Naive thymus-derived CD8-positive, alpha-beta T cell (primary cell): ENCODE data around the gene MME. TPM values are rescaled to one million over a fixed set of nuclear protein-coding genes. Genes with fewer than 3 reads are reported as not detected.

ENCODE experiments used
- ATAC-seq, 2 donors: fragments of 150-1000 bp; cut with Tn5 transposase in 1 of 2; sonication (Bioruptor Pico), chemical (Tn5 transposase) in 1 of 2; 1 replicate in 1 of 2; 2 replicates in 1 of 2; pipeline ENCODE4 v1.10.0; 2021; ENCODE audit warnings: mild to moderate bottlenecking in 2 of 2, moderate library complexity in 2 of 2
- POLR2A ChIA-PET: fragments of 350-600 bp; sonication (Branson Sonifier 250); formaldehyde crosslinking; loops from one replicate; lab custom pipeline; 2021; ENCODE audit warnings: antibody characterized with exemption; lab: Charles Lee
- DNase-seq, 10 donors: peaks; one replicate each; pipeline versions ENCODE4 v3.0.0 to v3.0.0-alpha.2; 2020 to 2022
- H3K27ac Mint-ChIP-seq, 10 donors: one replicate each; pipeline ENCODE4 v1.8.0; 2020 to 2022; ENCODE audit warnings: mild to moderate bottlenecking in 10 of 10, mixed read lengths in 10 of 10, moderate library complexity in 4 of 10, inconsistent platforms in 1 of 10
- H3K27me3 Mint-ChIP-seq, 5 donors: one replicate each; pipeline ENCODE4 v1.8.0; 2021 to 2022; ENCODE audit warnings: mixed read lengths in 5 of 5
- H3K36me3 Mint-ChIP-seq, 3 donors: one replicate each; pipeline ENCODE4 v1.8.0; 2020 to 2022; ENCODE audit warnings: mixed read lengths in 3 of 3, mild to moderate bottlenecking in 2 of 3, inconsistent platforms in 1 of 3
- H3K4me1 Mint-ChIP-seq, 4 donors: one replicate each; pipeline ENCODE4 v1.8.0; 2021 to 2022; ENCODE audit warnings: mixed read lengths in 4 of 4
- H3K4me3 Mint-ChIP-seq, 10 donors: one replicate each; pipeline ENCODE4 v1.8.0; 2020 to 2022; ENCODE audit warnings: mild to moderate bottlenecking in 10 of 10, mixed read lengths in 10 of 10, moderate library complexity in 6 of 10, inconsistent platforms in 1 of 10
- H3K9me3 Mint-ChIP-seq, 9 donors: one replicate each; pipeline ENCODE4 v1.8.0; 2020 to 2022; ENCODE audit warnings: mixed read lengths in 9 of 9, mild to moderate bottlenecking in 3 of 9, inconsistent platforms in 1 of 9, moderate library complexity in 1 of 9
- polyA plus RNA-seq, 3 donors: library from polyadenylated mRNA; unstranded; fragments of 300-500 nt; fragmentation: Illumina TruSeq; gene quantifications; one replicate each; pipeline ENCODE4 v1.2.3, GENCODE V29; 2021
- total RNA-seq, 8 experiments: library from RNA in 2 of 8; stranded (reverse) in 2 of 8; gene quantifications; one replicate each; pipeline ENCODE4 v1.2.3 and lab custom pipeline; 2021 to 2026

Gene MME
- total and polyA plus RNA-seq, 5 experiments from 2014 or later = 0.91 to 1.3 TPM; not detected in 3

GRCh38 chr3:155065537-155065936, 14.6 kb upstream of the MME start:
- Mint-ChIP-seq H3K4me3 (no peak overlapping the region), H3K9me3 (peaks cover 0 to 7% (median 0%) of the 10 kb centered on the region in 9 donors), H3K36me3 (no peaks in the 10 kb centered on the region), H3K4me1 (no peaks in the 10 kb centered on the region), H3K27ac (no peak overlapping the region), H3K27me3 (no peaks in the 10 kb centered on the region)
- POLR2A ChIA-PET = no interaction called here
- ATAC-seq (no peak), DNase-seq (no peak)

- Mint-ChIP-seq H3K9me3 (peaks cover 0 to 4% (median 0%) of the 10 kb centered on the region in 9 donors), H3K4me1 (no peaks in the 10 kb centered on the region), H3K4me3 (no peak overlapping the region), H3K27me3 (peaks cover 0 to 2% (median 0%) of the 10 kb centered on the region in 5 donors), H3K27ac (no peak overlapping the region), H3K36me3 (no peaks in the 10 kb centered on the region)
- no peak for ATAC-seq
- DNase-seq = no peak
- POLR2A ChIA-PET = no interaction called here
These were observed 10.4 kb upstream of the MME start for GRCh38 chr3:155069729-155070128.

GRCh38 chr3:155070316-155070715, 9.8 kb upstream of the MME start:
- H3K27me3 Mint-ChIP-seq = peaks cover 0 to 2% (median 0%) of the 10 kb centered on the region in 5 donors
- H3K27ac Mint-ChIP-seq = no peak overlapping the region
- no peak overlapping the region for H3K4me3 Mint-ChIP-seq
- ATAC-seq (no peak), DNase-seq (no peak)
- no peaks in the 10 kb centered on the region for H3K4me1 Mint-ChIP-seq
- peaks cover 0 to 5% (median under 1%) of the 10 kb centered on the region in 9 donors for H3K9me3 Mint-ChIP-seq
- H3K36me3 Mint-ChIP-seq = no peaks in the 10 kb centered on the region
- POLR2A ChIA-PET = no interaction called here

- no peak overlapping the region for H3K27ac Mint-ChIP-seq
- POLR2A ChIA-PET = no interaction called here
- peaks cover 0 to 3% (median 0%) of the 10 kb centered on the region in 3 donors for H3K36me3 Mint-ChIP-seq
- no peak overlapping the region for H3K4me3 Mint-ChIP-seq
- H3K27me3 Mint-ChIP-seq = peaks cover 0 to 2% (median 0%) of the 10 kb centered on the region in 5 donors
- peaks cover 0 to 11% (median 2%) of the 10 kb centered on the region in 9 donors for H3K9me3 Mint-ChIP-seq
- no peaks in the 10 kb centered on the region for H3K4me1 Mint-ChIP-seq
- ATAC-seq = no peak
- no peak for DNase-seq
These were observed 9.2 kb upstream of the MME start for GRCh38 chr3:155070932-155071387.

GRCh38 chr3:155075200-155075599, 4.9 kb upstream of the MME start:
- ATAC-seq = no peak
- H3K36me3 Mint-ChIP-seq = peaks cover 0 to 4% (median 4%) of the 10 kb centered on the region in 3 donors
- no peak overlapping the region for H3K27ac Mint-ChIP-seq
- no peak overlapping the region for H3K4me3 Mint-ChIP-seq
- H3K27me3 Mint-ChIP-seq = peaks cover 9 to 31% (median 23%) of the 10 kb centered on the region in 5 donors
- peaks cover 1 to 11% (median 7%) of the 10 kb centered on the region in 4 donors for H3K4me1 Mint-ChIP-seq
- peaks cover 0 to 12% (median 5%) of the 10 kb centered on the region in 9 donors for H3K9me3 Mint-ChIP-seq
- POLR2A ChIA-PET = no interaction called here
- no peak for DNase-seq

GRCh38 chr3:155076888-155077287, 3.2 kb upstream of the MME start:
- Mint-ChIP-seq H3K4me1 (peaks cover 3 to 27% (median 14%) of the 10 kb centered on the region in 4 donors), H3K9me3 (peaks cover 0 to 12% (median 5%) of the 10 kb centered on the region in 9 donors), H3K36me3 (peaks cover 0 to 4% (median 4%) of the 10 kb centered on the region in 3 donors), H3K27ac (no peak overlapping the region), H3K4me3 (no peak overlapping the region), H3K27me3 (peaks cover 14 to 47% (median 33%) of the 10 kb centered on the region in 5 donors)
- DNase-seq (no peak), ATAC-seq (no peak)
- POLR2A ChIA-PET = no interaction called here

GRCh38 chr3:155078711-155079467, 1.2 kb upstream of the MME start:
- no peak for ATAC-seq
- Mint-ChIP-seq H3K27me3 (peaks cover 17 to 63% (median 40%) of the 10 kb centered on the region in 5 donors), H3K4me1 (peaks cover 3 to 27% (median 14%) of the 10 kb centered on the region in 4 donors), H3K9me3 (peaks cover 0 to 11% (median 4%) of the 10 kb centered on the region in 9 donors), H3K36me3 (peaks cover 0 to 4% (median 4%) of the 10 kb centered on the region in 3 donors), H3K27ac (no peak overlapping the region), H3K4me3 (peak overlapping the region; percentile 12 to 79 (median 58))
- no peak for DNase-seq
- POLR2A ChIA-PET = no interaction called here

- peaks cover 3 to 27% (median 14%) of the 10 kb centered on the region in 4 donors for H3K4me1 Mint-ChIP-seq
- H3K4me3 Mint-ChIP-seq = peak overlapping the region in 7 of 10 donors; percentile 40 to 79 (median 64)
- H3K27me3 Mint-ChIP-seq = peaks cover 17 to 63% (median 40%) of the 10 kb centered on the region in 5 donors
- ATAC-seq (no peak), DNase-seq (no peak)
- peaks cover 0 to 4% (median 4%) of the 10 kb centered on the region in 3 donors for H3K36me3 Mint-ChIP-seq
- peaks cover 0 to 11% (median 4%) of the 10 kb centered on the region in 9 donors for H3K9me3 Mint-ChIP-seq
- POLR2A ChIA-PET = no interaction called here
- H3K27ac Mint-ChIP-seq = no peak overlapping the region
These were observed 712 bp upstream of the MME start for GRCh38 chr3:155079468-155079745.

GRCh38 chr3:155080692-155081091, 573 bp downstream of the MME start:
- Mint-ChIP-seq H3K36me3 (peaks cover 0 to 4% (median 4%) of the 10 kb centered on the region in 3 donors), H3K4me3 (peak overlapping the region in 9 of 10 donors; percentile 38 to 73 (median 64)), H3K27ac (no peak overlapping the region), H3K4me1 (peaks cover 3 to 27% (median 14%) of the 10 kb centered on the region in 4 donors), H3K27me3 (peaks cover 19 to 68% (median 40%) of the 10 kb centered on the region in 5 donors), H3K9me3 (peaks cover 0 to 8% (median 4%) of the 10 kb centered on the region in 9 donors)
- DNase-seq (no peak), ATAC-seq (no peak)
- POLR2A ChIA-PET = no interaction called here

- no peak for ATAC-seq
- H3K27ac Mint-ChIP-seq = no peak overlapping the region
- H3K4me1 Mint-ChIP-seq = peaks cover 3 to 27% (median 14%) of the 10 kb centered on the region in 4 donors
- DNase-seq = no peak
- POLR2A ChIA-PET = no interaction called here
- H3K36me3 Mint-ChIP-seq = peaks cover 0 to 5% (median 4%) of the 10 kb centered on the region in 3 donors
- peaks cover 23 to 62% (median 31%) of the 10 kb centered on the region in 5 donors for H3K27me3 Mint-ChIP-seq
- H3K9me3 Mint-ChIP-seq = peaks cover 0 to 9% (median 0%) of the 10 kb centered on the region in 9 donors
- H3K4me3 Mint-ChIP-seq = no peak overlapping the region
These were observed 3.3 kb downstream of the MME start for GRCh38 chr3:155083313-155083905.

GRCh38 chr3:155084567-155084966, 4.4 kb downstream of the MME start:
- peaks cover 0 to 7% (median 0%) of the 10 kb centered on the region in 9 donors for H3K9me3 Mint-ChIP-seq
- POLR2A ChIA-PET = no interaction called here
- H3K4me3 Mint-ChIP-seq = no peak overlapping the region
- H3K4me1 Mint-ChIP-seq = peaks cover 0 to 19% (median 10%) of the 10 kb centered on the region in 4 donors
- H3K36me3 Mint-ChIP-seq = peaks cover 0 to 5% (median 0%) of the 10 kb centered on the region in 3 donors
- peaks cover 16 to 50% (median 22%) of the 10 kb centered on the region in 5 donors for H3K27me3 Mint-ChIP-seq
- DNase-seq = no peak
- H3K27ac Mint-ChIP-seq = no peak overlapping the region
- no peak for ATAC-seq

GRCh38 chr3:155086051-155086450, 5.9 kb downstream of the MME start:
- no peak overlapping the region for H3K4me3 Mint-ChIP-seq
- POLR2A ChIA-PET = no interaction called here
- peaks cover 0 to 5% (median 0%) of the 10 kb centered on the region in 3 donors for H3K36me3 Mint-ChIP-seq
- H3K27ac Mint-ChIP-seq = no peak overlapping the region
- H3K9me3 Mint-ChIP-seq = peaks cover 0 to 7% (median 0%) of the 10 kb centered on the region in 9 donors
- DNase-seq = no peak
- no peak for ATAC-seq
- peaks cover 0 to 7% (median under 1%) of the 10 kb centered on the region in 4 donors for H3K4me1 Mint-ChIP-seq
- peaks cover 8 to 36% (median 15%) of the 10 kb centered on the region in 5 donors for H3K27me3 Mint-ChIP-seq
